B cell (primary cell): ENCODE measurements around the gene SLC24A3. TPM values are rescaled to one million over a fixed set of nuclear protein-coding genes. Genes with fewer than 3 reads are reported as not detected.

Source experiments
- ATAC-seq: fragments of 200-7000 bp; cut with Tn5 transposase; one replicate; pipeline ENCODE4 v1.10.0; 2021; ENCODE audit warnings: low read depth, mild to moderate bottlenecking, moderate number of reproducible peaks, moderate library complexity
- CTCF ChIA-PET: fragments of 350-600 bp; sonication (Branson Sonifier 250); formaldehyde crosslinking; loops from one replicate; lab custom pipeline; 2021; ENCODE audit warnings: antibody characterized with exemption, inconsistent platforms; lab: Charles Lee
- POLR2A ChIA-PET: fragments of 350-600 bp; sonication (Branson Sonifier 250); formaldehyde crosslinking; loops from one replicate; lab custom pipeline; 2021; ENCODE audit warnings: antibody characterized with exemption; lab: Charles Lee
- DNase-seq: peaks from one replicate; pipeline ENCODE4 v3.0.0; 2013
- H2AFZ ChIP-seq: 2 replicates; pipeline ENCODE4 v1.6.1; 2012; ENCODE audit warnings: mild to moderate bottlenecking, low read depth, low read length; ENCODE audit not compliant: insufficient read depth, poor library complexity, severe bottlenecking
- H3K27ac ChIP-seq, 2 donors: 1 replicate in 1 of 2; 2 replicates in 1 of 2; pipeline ENCODE4 v1.5.1; 2012 to 2013; ENCODE audit warnings: low read length in 2 of 2, mild to moderate bottlenecking in 2 of 2, moderate library complexity in 1 of 2
- H3K27me3 ChIP-seq, 4 experiments: fragments of 200-600 bp in 1 of 4; sonication (generic) in 1 of 4; replicated peaks in 1 of 4; 1 replicate in 2 of 4; 2 replicates in 2 of 4; pipeline versions ENCODE4 v1.6.1 to v1.7.0; 2013 to 2016; ENCODE audit warnings: low read length in 3 of 4, mild to moderate bottlenecking in 2 of 4, mixed read lengths in 1 of 4, moderate library complexity in 1 of 4; ENCODE audit not compliant: insufficient read depth in 4 of 4, control insufficient read depth in 3 of 4; ENCODE audit errors: control extremely low read depth in 1 of 4
- H3K36me3 ChIP-seq, 2 experiments: replicated peaks in 1 of 2; 1 replicate in 1 of 2; 2 replicates in 1 of 2; pipeline versions ENCODE4 v1.6.1 to v1.7.1; 2013; ENCODE audit warnings: low read length in 1 of 2; ENCODE audit not compliant: insufficient read depth in 2 of 2, control insufficient read depth in 1 of 2; ENCODE audit errors: control extremely low read depth in 1 of 2, extremely low read depth in 1 of 2
- H3K4me1 ChIP-seq, 2 donors: fragments of 200-600 bp in 1 of 2; sonication (generic) in 1 of 2; 1 replicate in 1 of 2; 2 replicates in 1 of 2; pipeline versions ENCODE4 v1.5.1 to v1.6.1; 2013 to 2017; ENCODE audit warnings: low read length in 2 of 2; ENCODE audit not compliant: control insufficient read depth in 2 of 2, insufficient read depth in 2 of 2
- H3K4me2 ChIP-seq: replicated peaks from 2 replicates; pipeline ENCODE3; 2012; ENCODE audit warnings: mild to moderate bottlenecking, low read depth, low read length; ENCODE audit not compliant: poor library complexity, severe bottlenecking
- H3K4me3 ChIP-seq, 5 experiments: fragments of 200-600 bp in 1 of 5; sonication (generic) in 1 of 5; 1 replicate in 3 of 5; 2 replicates in 2 of 5; pipeline versions ENCODE4 v1.5.1 to v1.7.0; 2011 to 2016; ENCODE audit warnings: low read length in 4 of 5, mild to moderate bottlenecking in 4 of 5, low read depth in 2 of 5, control low read depth in 1 of 5, moderate library complexity in 1 of 5; ENCODE audit not compliant: insufficient read depth in 1 of 5; ENCODE audit errors: control extremely low read depth in 1 of 5, extremely low read depth in 1 of 5
- H3K79me2 ChIP-seq: fragments of 200-600 bp; sonication (generic); one replicate; pipeline ENCODE4 v1.6.0; 2016; ENCODE audit warnings: low read length; ENCODE audit not compliant: control insufficient read depth, insufficient read depth
- H3K9ac ChIP-seq: fragments of 200-600 bp; sonication (generic); 2 replicates; pipeline ENCODE4 v1.6.1; 2017; ENCODE audit warnings: mild to moderate bottlenecking, low read length, moderate library complexity
- H3K9me3 ChIP-seq, 3 donors: one replicate each; pipeline versions ENCODE4 v1.6.1 to v1.7.1; 2013; ENCODE audit warnings: low read length in 2 of 3; ENCODE audit not compliant: control insufficient read depth in 2 of 3, insufficient read depth in 1 of 3; ENCODE audit errors: control extremely low read depth in 1 of 3
- H4K20me1 ChIP-seq: 2 replicates; pipeline ENCODE4 v1.6.0; 2012; ENCODE audit warnings: mild to moderate bottlenecking, low read length; ENCODE audit not compliant: insufficient read depth, control insufficient read depth, poor library complexity, severe bottlenecking
- H3K27ac Mint-ChIP-seq: one replicate; pipeline ENCODE4 v1.8.0; 2021; ENCODE audit warnings: mixed read lengths
- H3K27me3 Mint-ChIP-seq: one replicate; pipeline ENCODE4 v1.8.0; 2021; ENCODE audit warnings: mixed read lengths
- H3K4me1 Mint-ChIP-seq: one replicate; pipeline ENCODE4 v1.8.0; 2021; ENCODE audit warnings: mixed read lengths
- H3K4me3 Mint-ChIP-seq: one replicate; pipeline ENCODE4 v1.8.0; 2021; ENCODE audit warnings: mixed read lengths
- H3K9me3 Mint-ChIP-seq: one replicate; pipeline ENCODE4 v1.8.0; 2022; ENCODE audit warnings: mixed read lengths; ENCODE audit not compliant: insufficient read depth
- EZH2 ChIP-seq: IDR thresholded peaks from 2 replicates; pipeline ENCODE4 v1.6.1; 2012; ENCODE audit warnings: borderline replicate concordance, low read depth, mild to moderate bottlenecking, moderate library complexity, low read length; ENCODE audit not compliant: insufficient read depth, poor library complexity, severe bottlenecking
- WGBS: methylation state at CpG from one replicate; pipeline ENCODE4 v1.1.5; 2013; ENCODE audit warnings: missing lambda C conversion rate; ENCODE audit not compliant: insufficient coverage; 5-methylcytosine and 5-hydroxymethylcytosine counted together
- intact Hi-C: fragments of 100-400 bp; cut with micrococcal nuclease; formaldehyde crosslinking; loops from one replicate; pipeline ENCODE4 v1.10.0; 2022
- polyA plus RNA-seq: library from polyadenylated mRNA; depleted of rRNA; stranded (reverse); fragments of >200 nt; gene quantifications from 2 replicates; pipeline ENCODE4 v1.2.3, GENCODE V29; 2012
- total RNA-seq, 2 donors: library from RNA; stranded (reverse); fragments of 120-200 nt in 1 of 2; gene quantifications; 1 replicate in 1 of 2; 2 replicates in 1 of 2; pipeline versions ENCODE4 v1.2.3 to v1.2.4, GENCODE V29; 2013 to 2022
- TF ChIP-seq, protein P1 (sequence below): fragments of 200-600 bp; IDR thresholded peaks from one replicate; pipeline ENCODE4 v1.8.0; 2022; ENCODE audit warnings: antibody characterized with exemption, mild to moderate bottlenecking

Gene SLC24A3
- total and polyA plus RNA-seq, 2 donors (not counting 1 experiment from before 2014, with no cell fraction given): not detected

DNA sequence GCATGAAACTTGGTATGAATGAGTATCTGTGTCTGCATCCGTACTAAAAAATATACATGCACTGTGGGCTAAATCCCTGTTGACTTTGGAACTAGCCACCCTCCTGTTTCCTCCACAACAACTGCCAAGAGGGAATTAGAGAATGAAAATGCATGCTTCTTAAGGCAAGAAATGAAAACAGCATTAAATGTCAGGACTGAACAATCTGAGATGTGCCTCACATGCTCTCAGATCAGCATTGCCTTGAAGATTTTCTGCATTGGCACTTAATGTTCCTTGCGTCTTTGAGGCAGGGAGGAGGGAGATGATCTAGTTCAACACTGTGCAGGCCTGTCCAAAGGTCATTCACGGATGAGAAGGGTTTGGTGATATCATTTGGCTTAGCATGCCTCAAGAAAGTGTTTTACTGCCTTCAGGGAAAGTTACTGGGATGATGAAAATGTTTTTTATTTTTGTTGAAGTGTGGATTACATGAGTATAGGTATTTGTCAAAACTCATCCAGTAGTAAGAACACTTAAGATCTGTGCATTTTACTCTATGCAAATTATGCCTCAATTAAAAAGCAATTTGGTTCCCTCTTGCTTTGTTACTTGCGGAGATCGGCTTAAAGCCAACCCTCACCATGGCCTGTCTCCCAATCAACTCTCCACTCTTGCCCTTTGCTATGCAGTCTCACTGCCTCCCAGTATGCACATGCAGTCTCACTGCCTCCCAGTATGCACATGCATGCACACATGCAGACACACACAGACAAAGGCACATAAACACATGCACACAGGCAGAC lies 498.1 kb downstream of the SLC24A3 start:
- peaks cover 3% of the 10 kb centered on the region for H3K4me1 Mint-ChIP-seq
- no peak for DNase-seq
- Histone ChIP-seq H3K9me3 (peaks cover 0 to 5% (median under 1%) of the 10 kb centered on the region in 3 donors), H3K4me2 (no peak overlapping the region), H3K27me3 (no peaks in the 10 kb centered on the region), H3K36me3 (no peaks in the 10 kb centered on the region), H3K27ac (no peak overlapping the region), H3K4me1 (peaks cover 22 to 25% of the 10 kb centered on the region in 2 donors), H3K4me3 (no peak overlapping the region), H4K20me1 (no peaks in the 10 kb centered on the region), H2AFZ (no peak overlapping the region), H3K9ac (no peak overlapping the region), H3K79me2 (no peaks in the 10 kb centered on the region)
- no peak for TF ChIP-seq EZH2
- TF ChIP-seq, protein P1, sequence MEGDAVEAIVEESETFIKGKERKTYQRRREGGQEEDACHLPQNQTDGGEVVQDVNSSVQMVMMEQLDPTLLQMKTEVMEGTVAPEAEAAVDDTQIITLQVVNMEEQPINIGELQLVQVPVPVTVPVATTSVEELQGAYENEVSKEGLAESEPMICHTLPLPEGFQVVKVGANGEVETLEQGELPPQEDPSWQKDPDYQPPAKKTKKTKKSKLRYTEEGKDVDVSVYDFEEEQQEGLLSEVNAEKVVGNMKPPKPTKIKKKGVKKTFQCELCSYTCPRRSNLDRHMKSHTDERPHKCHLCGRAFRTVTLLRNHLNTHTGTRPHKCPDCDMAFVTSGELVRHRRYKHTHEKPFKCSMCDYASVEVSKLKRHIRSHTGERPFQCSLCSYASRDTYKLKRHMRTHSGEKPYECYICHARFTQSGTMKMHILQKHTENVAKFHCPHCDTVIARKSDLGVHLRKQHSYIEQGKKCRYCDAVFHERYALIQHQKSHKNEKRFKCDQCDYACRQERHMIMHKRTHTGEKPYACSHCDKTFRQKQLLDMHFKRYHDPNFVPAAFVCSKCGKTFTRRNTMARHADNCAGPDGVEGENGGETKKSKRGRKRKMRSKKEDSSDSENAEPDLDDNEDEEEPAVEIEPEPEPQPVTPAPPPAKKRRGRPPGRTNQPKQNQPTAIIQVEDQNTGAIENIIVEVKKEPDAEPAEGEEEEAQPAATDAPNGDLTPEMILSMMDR: no peak
- intact Hi-C loops: no loop called here
- ATAC-seq: no peak
- 90% methylated on average over 4 of the region's 5 CpGs for WGBS
- no peaks in the 10 kb centered on the region for H3K9me3 Mint-ChIP-seq
- no peak overlapping the region for H3K27ac Mint-ChIP-seq
- H3K4me3 Mint-ChIP-seq: no peak overlapping the region
- CTCF ChIA-PET: no interaction called here
- POLR2A ChIA-PET: no interaction called here
- no peaks in the 10 kb centered on the region for H3K27me3 Mint-ChIP-seq

GRCh38 chr20:19711126-19711525 lies 498.7 kb downstream of the SLC24A3 start:
- no peaks in the 10 kb centered on the region for H3K27me3 Mint-ChIP-seq

More at GRCh38 chr20:19711126-19711525, 498.7 kb downstream of the SLC24A3 start:
- no peaks in the 10 kb centered on the region for H3K27me3 ChIP-seq
- H3K9ac ChIP-seq: no peak overlapping the region
- DNase-seq (no peak), ATAC-seq (no peak)
- peaks cover 16 to 19% of the 10 kb centered on the region in 2 donors for H3K4me1 ChIP-seq
- peaks cover 0 to 10% (median 7%) of the 10 kb centered on the region in 3 donors for H3K9me3 ChIP-seq
- H3K4me2 ChIP-seq: no peak overlapping the region
- no peak overlapping the region for H3K4me3 Mint-ChIP-seq
- ChIA-PET POLR2A (no interaction called here), CTCF (no interaction called here)
- H3K36me3 ChIP-seq: no peaks in the 10 kb centered on the region
- H3K27ac ChIP-seq: no peak overlapping the region
- no peak for TF ChIP-seq EZH2
- TF ChIP-seq, protein P1: no peak
- H3K79me2 ChIP-seq: no peaks in the 10 kb centered on the region
- intact Hi-C loops: no loop called here
- H3K9me3 Mint-ChIP-seq: peaks cover 1% of the 10 kb centered on the region
- no peak overlapping the region for H3K4me3 ChIP-seq
- H3K27ac Mint-ChIP-seq: no peak overlapping the region
- no peaks in the 10 kb centered on the region for H4K20me1 ChIP-seq
- 87% methylated on average over 11 of the region's 11 CpGs for WGBS
- no peak overlapping the region for H2AFZ ChIP-seq
- peaks cover 3% of the 10 kb centered on the region for H3K4me1 Mint-ChIP-seq
